GM21526 (cell line): Measurements from ENCODE around the gene PSMA8.
A peak's percentile ranks its signal among the peaks of the same experiment; 100 is the strongest.
"Not testable (repeated sequence)": the region's sequence is repeated elsewhere in the genome, so short reads cannot be mapped to it uniquely, and the experiment has no call there.

Source experiments
- ATAC-seq: cut with Tn5 transposase; IDR thresholded peaks from one replicate; pipeline ENCODE4 v1.9.1; 2021; ENCODE audit warnings: moderate library complexity; ENCODE audit not compliant: unreplicated experiment, low FRiP score

PSMA8 gene

DNA sequence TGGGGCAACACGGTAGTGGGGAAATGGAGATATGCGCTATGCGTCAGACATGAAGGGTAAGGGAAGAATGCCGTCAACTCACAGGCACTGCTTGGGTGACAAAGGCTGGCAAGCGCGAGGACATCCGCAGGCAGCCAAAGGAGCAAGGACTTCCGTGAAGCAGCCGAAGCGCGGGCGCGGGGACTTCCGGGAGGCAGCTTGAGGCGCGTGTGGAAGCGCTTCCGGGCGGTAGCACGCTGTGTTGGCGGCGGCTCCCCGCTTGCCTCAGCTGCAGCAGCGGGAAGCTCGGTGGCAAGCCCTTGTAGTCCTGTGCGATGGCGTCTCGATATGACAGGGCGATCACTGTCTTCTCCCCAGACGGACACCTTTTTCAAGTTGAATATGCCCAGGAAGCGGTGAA is at the start of gene PSMA8:
Gene PSMA8, plus strand, starts transcription at position 218 of the 400 bp plus-strand sequence. Its CDS starts 97 bp downstream, at position 315.
- peak; percentile 69 for ATAC-seq

DNA sequence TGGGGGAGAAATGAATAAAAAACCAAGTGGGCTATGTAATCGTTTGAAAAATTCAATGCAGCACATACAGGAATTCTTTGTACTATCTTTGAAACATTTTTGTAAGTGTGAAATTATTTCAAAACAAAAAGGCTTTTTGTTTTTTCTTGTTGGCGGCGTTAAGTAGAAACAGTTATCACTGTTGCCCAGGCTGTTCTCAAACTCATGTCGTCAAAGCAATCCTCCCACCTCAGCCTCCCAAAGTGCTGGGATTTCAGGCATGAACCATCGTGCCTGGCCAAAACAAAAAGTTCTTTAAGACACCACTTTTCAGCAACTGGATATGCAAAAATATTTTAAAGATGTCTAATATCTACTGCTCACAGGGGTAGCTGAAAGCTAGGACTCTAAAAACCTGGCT is 48.6 kb upstream of the PSMA8 start:
- no peak for ATAC-seq

DNA sequence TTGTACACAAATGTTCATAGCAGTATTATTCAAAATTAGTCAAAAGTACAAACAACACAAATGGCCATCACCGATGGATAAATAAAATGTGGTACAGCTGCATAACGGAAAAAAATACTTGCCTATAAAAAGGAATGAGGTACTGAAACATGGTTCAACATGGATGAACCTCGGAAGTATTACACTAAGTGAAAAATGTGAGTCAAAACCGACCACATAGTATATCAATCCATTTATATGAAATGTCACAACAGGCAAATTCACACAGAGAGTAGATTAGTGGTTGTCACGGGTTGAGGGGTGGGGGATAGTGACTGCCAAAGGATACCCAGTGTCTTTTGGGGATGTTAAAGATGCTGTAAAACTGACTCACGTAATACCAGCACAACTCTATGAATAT is 46.7 kb upstream of the PSMA8 start:
- ATAC-seq = no peak

DNA sequence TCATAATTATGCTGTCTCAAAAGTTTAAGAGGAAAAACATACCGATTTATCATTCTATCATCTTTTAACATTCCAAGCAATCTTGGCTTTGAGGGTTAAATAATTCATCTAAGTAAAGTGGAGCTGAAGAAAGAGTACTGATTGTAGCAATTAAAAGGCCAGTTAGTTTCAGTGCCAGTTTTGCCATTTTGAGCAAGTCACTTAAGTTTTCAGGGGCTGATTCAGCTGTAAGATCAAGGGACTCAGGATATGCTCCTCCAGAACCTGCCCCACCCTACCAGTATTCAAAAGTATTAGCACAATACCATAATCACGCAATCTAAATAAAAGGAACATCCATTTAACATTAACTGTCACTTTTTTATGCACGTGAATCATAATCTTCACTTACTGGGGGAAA is 45.2 kb upstream of the PSMA8 start:
- no peak for ATAC-seq

DNA sequence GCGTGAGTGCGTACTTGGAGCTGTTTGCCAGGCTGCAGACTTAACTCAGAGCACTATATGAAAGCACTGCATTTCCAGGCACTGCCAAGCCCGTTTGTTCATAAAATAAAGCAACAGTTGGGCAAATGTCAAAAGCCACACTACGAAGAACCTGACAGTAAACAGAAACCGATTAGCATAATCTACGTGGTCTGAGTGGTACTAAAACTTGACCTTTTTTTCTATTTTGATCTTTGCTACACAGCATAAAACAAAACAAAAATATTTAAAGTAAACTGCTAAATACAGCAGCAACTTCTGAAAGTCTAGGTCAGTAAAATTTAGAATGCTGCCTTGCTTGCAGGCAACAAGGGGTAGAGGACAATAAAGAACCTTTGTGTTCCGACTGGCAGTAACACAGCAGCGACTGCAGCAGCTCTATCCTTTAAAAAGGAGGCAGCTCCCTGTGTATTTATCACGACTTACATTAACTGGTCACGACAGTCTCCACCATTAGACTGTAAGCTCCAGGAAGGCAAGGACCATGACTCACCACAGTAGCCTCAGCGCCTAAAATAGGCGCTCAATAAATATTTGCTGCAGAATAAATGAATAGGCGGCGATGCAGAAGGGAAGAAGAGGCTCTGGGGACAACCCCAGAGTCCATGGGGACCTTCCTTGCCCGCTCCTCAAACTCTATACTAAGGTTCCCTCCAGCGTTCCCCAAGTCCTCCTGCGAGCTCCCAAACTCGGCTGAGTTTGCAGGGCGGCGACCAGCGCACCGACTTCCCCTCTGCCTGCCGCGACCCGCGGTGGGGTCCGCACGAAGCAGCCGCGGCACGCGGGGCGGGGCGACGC is 44.2 kb upstream of the PSMA8 start:
- peak; percentile 3 for ATAC-seq

DNA sequence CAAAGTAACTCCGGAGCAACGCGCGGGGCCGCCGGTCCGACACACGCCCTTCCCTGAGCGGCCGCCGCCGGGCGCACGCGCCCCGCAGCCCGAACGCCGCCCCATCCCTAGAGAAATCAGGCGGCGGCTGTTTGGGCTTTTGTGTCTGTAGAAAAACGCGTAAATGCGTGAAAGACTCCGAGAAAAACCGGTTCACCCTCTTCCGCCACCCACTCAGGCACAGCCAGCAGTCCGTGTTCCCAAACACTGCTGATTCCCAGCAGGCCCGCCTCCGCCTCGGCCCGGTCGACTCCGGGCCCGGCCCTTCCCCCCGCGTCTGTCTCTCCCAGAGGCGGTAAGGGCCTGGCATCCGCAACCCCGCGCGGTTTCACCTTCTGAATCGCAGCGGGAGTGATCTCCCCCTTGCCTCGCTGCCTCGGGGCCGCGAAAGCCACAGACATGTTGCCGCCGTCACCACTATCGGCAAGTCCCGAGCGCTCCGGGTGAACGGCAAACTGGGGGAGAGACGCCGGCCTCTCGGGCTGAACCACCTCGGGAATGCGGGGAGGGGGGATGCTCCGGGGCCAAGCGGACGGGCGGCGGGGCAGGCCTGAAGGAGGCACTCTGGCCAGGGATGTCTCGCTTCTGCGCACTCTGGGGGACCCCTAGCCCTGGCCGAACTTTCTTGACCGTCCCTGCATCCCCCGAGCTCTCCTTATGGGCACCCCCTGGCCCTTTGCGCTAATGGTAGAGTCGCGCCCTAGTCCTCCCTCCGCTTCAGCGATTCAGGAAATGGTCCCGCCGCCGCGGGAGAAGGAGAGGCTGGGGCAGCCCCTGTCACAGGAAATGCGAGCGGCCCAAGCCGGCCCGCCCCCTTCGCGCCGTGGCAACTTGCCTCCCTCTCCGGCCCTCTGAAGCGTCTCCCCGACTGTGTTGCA is 43.3 kb upstream of the PSMA8 start, which contains the start of gene SS18:
Gene SS18, minus strand, starts transcription at position 484 of the 917 bp plus-strand sequence. Its CDS starts 44 bp downstream, at position 440.
- peak; percentile 79 for ATAC-seq

DNA sequence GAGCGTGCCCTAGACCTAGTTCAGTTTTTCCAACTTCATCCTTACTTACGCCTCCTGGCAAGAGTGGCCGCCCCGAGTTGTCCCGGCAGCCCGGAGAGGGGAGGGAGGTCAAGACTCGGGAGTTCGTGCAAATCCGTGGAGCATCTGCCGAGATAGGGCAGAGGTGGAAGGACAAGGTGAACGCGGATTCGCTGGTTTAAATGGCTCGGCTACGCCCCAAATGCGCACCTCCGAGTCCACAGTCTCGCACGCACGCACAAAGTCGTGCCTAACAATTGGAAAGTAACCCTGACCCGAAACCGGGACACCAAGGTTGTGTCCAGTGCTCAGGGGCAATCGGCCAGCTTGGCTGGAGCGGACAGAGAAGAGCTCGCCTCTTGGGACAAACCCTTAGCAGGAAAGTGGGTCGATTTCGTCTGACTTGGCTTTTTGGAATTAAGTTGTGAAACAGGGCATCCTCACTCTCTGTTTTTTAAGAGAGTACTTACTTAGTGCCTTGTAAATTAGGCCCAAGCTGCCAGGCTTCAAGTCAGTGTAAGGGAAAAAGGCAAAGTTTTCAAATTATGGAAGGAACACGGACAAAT is 42.5 kb upstream of the PSMA8 start:
- peak; percentile 49 for ATAC-seq

DNA sequence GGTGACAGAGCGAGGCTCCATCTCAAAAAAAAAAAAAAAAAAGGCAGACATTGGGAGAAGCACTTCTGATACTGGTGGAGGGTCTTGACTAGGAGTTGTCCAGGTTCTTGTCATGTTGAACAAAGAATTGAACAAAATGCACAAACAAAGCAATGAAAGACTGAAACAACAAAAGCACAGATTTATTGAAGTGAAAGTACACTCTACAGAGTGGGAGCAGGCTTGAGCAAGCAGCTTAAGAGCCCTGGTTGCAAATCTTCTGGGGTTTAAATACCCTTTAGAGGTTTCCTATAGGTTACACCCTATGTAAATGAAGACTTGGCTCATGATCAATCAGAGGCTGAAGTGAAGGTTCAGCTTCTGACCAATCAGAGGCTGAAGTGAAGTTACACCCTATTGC is 36.8 kb upstream of the PSMA8 start:
- ATAC-seq = no peak

DNA sequence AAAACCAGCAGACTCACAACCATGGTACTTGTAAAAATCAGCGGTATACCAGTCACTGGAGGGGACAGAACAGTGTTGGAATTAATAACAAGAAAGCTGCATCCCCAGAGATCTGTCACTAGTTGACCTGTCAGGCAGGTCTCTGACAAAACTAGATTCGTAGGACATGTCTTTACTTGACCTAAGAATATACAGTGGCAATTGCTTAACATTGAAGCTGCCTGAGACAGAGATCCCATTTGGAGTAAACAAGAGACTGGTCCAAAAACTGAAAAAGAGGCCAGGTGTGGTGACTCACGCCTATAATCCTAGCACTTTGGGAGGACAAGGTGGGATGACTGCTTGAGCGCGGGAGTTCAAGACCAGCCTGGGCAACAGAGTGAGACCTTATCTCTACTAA is 36.1 kb upstream of the PSMA8 start:
- ATAC-seq = no peak

DNA sequence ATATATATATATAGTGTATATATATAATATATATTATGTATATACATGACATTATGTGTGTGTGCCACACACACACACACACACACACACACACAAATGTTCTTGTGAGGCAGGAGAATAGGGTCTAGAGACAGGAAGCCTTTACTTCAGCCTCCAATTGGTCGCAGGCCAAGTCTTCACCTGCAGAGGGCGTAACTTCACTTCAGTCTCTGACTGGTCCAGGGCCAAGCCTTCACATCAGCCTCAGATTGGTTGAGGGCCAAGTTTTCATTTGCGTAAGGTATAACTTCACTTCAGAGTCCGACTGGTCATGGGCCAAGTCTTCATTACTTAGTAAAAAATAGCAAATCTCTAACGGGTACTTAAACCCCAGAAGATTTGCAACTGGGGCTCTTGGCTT is 30.1 kb upstream of the PSMA8 start:
- ATAC-seq = no peak

DNA sequence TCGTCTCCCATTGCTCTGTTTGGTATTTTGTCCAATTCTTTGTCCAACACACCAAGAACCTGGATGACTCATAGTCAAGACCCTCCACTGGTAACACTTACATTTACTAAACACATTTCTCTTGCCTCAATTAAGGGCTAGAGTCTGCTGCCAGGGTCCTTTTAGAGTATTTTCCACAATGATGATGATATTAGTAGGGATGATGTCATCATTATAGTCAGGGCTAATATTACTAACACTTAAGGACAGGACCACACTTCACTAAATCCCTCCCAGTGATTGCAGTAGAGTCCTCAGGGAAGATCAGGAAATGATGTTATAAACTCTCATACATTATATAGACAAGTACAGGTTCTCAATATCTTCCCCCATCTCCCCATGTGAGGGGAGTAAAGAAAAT is 29.6 kb upstream of the PSMA8 start:
- ATAC-seq = no peak

DNA sequence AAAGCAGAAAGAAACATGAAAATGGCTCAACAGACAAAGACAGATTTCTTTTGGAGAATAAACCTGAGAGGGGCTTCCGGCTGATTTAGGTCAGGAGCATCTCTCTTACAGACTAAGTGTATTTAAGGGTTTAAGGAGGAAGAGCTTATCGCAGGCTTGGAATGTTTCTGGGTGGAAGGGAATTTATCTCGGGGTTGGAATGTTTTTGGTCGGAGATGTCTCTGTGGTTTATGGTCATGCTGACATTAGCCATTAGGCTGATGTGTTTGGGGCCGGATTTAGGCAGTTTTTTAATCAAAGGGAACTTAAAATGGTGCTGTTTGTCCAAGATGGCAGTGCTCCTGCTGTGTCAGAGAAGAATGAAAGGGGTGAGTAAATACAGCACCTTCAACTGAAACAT is 14.4 kb upstream of the PSMA8 start:
- no peak for ATAC-seq

DNA sequence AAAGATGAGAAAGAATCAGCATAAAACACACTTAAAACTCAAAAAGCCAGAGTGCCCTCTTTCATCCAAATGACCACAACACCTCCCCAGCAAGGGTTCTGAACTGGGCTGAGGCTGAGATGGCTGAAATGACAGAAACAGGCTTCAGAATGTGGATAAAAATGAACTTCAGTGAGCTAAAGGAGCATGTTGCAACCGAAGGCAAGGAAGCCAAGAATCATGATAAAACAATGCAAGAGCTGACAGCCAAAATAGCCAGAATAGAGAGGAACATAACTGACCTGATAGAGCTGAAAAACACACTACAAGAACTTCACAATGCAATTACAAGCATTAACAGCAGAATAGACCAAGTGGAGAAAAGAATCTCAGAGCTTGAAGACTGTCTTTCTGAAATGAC is 12.2 kb upstream of the PSMA8 start:
- ATAC-seq = no peak

DNA sequence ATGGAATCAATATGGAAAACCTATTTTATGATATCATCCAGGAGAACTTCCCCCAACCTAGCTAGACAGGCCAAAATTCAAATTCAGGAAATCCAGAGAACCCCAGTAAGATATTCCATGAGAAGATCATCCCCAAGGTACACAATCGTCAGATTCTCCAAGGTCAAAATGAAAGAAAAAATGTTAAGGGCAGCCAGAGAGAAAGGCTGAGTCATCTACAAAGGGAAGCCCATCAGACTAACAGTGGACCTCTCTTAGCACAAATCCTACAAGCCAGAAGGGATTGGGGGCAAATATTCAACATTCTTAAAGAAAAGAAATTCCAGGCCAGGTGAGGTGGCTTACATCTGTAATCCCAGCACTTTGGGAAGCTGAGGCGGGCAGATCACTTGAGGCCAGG is 11.7 kb upstream of the PSMA8 start:
- ATAC-seq = not testable (repeated sequence)

DNA sequence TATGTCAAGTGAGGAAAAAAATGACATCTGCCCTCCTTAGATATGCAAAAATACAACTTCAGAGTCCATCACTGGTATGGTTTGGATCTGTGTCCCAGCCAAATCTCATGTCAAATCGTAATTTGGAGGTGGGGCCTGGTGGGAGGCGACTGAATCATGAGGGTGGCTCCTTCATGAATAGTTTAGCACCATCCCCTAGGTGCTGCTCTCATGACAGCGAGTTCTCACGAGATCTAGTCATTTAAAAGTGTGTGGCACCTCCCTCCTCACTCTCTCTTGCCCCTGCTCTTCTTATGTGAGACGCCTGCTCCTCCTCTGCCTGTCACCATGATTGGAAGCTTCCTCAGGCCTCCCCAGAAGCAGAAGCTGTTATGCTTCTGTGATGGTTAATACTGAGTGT is 5.9 kb upstream of the PSMA8 start:
- no peak for ATAC-seq

DNA sequence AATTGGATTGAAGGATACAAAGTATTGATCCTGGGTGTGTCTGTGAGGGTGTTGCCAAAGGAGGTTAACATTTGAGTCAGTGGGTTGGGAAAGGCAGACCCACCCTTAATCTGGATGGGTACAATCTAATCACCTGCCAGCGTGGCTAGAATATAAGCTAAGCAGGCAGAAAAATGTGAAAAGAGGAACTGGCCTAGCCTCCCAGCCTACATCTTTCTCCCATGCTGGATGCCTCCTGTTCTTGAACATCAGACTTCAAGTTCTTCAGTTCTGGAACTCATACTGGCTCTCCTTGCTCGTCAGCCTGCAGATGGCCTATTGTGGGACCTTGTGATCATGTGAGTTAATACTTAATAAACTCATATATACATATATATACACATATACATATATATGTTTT is 5.5 kb upstream of the PSMA8 start:
- not testable (repeated sequence) for ATAC-seq

DNA sequence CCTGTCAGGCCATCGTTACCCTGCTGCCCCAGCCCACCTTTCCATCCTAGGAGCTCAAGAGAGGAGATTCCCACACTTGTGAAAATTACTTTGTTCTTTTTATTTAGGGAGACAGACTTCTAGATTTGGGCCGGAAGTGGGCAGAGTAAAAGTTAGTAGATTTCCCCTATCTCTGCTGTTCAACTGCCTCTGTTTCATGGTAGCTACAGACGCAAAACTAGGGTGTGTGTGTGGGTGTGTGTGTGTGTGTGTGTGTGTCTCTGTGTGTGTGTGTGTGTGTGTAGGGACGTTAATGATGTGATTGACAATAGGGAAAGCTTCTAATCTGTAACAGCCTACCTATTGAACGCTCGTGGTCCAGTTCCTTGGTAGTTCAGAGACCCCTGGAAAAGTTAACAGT is 438 bp downstream of the PSMA8 start:
- ATAC-seq = peak; percentile 19

DNA sequence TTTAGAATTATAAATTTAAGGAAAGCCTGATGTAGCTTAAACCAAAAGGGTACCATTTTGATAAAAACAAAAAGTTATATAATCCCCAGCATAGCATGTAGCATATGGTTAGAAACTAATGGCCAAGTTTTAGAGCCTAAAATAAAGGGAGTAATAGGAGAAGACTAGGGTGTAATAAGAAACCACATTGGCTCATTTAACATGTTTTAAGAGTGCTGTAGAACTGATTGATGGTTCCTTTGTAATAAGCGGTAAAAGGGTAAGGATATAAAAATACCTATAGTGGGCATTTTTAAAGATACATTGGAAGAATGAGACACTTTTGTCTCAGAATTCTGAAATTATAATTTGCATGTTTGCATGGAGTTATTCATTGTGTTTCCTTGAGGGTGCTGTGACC is 1.9 kb downstream of the PSMA8 start:
- ATAC-seq = no peak

DNA sequence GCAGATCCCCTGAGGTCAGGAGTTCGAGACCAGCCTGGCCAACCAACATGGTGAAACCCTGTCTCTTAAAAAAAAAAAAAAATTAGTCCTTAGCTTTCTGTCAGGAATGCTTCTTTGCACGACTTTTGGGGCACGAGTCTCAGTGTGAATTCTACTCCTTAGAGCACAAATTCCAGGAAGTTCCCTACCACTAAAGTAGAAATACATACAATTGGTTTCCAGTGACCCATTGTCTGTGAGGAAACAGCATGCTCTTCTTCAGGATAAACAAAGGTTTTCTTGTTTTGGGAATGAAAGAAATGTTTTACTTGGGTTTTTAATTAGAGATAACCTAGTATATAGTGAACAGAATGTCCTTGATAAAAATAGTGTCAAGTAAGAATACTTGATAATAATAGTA is 23.7 kb downstream of the PSMA8 start:
- no peak for ATAC-seq

DNA sequence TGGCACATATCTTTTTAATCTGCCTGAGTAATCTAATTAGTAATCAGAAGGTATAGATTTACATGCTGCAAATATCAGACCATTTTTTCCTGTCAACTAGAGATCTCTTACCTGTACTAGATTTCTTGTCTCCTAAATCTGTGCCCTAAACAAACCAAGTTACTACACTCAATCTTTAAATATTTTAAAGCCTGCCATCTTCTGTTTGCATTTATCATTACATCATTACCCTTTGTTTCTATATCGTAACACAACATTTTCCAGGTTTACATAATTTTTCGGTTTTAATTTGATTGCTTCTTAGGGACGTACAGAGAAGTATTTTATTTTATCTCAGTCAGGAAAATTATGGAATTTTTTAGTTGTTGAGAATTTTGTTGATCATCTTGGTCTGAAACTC is 25.7 kb downstream of the PSMA8 start:
- ATAC-seq = no peak

DNA sequence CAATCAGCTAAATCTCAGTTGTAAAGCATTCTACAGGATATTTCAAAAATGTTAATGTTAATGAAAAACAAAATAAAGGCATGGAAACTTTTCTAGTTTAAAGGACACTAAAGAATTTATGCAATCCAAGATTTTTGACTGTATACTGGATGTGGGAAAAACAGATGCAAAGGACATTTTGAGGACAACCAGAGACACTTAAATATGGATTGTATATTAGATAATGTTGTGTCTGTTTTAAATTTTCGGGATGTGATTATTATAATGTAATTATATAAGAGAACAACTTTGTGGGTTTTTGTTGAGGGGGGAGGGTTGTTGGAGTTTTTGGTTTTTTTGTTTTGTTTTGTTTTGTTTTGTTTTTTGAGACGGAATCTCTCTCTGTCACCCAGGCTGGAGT is 30.9 kb downstream of the PSMA8 start:
- ATAC-seq = no peak
